HG02678 (cell line): ENCODE results near the gene ZFR.
"Not testable (repeated sequence)": the region's sequence is repeated elsewhere in the genome, so short reads cannot be mapped to it uniquely, and the experiment has no call there.

Experiments used
- ATAC-seq: cut with Tn5 transposase; IDR thresholded peaks from one replicate; pipeline ENCODE4 v1.9.1; 2021; ENCODE audit warnings: mild to moderate bottlenecking, moderate library complexity; ENCODE audit not compliant: unreplicated experiment

The ZFR gene

DNA sequence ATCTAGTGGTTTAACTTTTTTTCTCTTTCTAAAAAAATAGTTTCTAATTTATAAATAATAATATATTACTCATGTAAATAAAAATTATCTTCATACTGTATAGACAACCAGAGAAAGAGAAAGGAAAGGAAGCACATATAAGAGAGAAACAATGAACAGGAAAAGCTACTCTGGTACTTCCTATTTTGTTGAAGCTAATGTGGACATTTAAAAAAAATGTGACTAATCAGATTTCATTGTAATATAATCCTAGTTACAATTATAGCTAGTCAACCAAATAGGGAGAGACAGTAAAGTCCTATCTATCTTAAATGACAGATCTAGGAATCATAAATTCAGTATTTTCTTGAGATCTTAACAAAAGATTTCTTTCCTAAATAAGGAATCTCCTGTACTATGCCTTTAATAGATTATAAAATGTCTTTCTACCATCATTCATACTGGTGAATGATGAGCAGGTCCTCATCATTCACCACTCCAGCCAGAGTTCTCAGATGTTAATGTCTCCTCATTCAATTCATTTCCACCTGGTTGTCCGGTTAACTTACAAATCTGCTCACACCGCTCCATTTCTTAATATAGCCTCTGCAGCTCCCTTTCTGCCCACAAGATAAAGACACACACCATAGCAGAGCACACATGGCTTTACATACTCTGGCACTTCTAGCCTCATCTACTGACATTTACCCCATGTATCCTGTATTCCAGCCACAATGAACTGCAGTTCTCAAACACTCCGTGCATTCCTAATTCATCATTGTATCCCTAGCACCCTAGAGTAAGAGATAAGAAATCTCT lies 30.9 kb downstream of the ZFR start:
- no peak for ATAC-seq

DNA sequence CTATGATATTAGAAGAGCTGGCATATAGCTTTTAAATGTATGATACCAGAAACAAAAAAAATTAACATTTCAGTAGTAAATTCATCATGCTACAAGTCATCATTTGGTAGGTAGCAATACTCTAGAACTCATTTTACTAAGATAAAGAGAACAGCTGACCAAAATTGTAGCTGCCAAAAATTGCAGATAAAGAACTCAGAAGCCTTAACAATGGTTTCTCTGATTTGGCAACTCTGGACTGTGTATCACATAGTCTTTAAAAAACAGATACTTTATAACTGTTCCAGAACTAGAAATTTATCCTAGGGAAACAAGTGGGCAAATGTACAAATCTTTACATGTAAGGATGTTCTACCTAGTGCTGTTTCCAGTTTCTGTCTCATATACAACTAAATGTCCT lies 33.9 kb downstream of the ZFR start:
- no peak for ATAC-seq

DNA sequence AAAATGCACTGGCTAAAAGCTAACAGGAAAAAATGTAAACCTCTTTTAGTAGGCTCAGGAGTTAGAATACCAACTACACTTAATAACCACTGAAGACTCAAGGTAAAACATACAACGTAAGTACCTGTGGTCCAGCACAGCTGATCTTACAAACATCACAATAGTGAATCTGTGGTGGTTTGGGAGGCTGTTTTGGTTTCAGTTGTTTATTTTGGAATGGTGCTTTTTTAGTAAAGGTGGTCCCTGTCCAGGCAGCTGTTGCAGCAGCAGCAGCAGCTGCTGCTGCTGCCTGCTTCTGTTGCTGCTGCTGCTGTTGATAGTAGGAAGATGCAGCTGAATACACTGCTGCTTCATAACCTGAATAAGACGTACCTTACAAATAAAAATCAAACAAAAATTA lies 37.9 kb downstream of the ZFR start:
- ATAC-seq, result peak; percentile 81

DNA sequence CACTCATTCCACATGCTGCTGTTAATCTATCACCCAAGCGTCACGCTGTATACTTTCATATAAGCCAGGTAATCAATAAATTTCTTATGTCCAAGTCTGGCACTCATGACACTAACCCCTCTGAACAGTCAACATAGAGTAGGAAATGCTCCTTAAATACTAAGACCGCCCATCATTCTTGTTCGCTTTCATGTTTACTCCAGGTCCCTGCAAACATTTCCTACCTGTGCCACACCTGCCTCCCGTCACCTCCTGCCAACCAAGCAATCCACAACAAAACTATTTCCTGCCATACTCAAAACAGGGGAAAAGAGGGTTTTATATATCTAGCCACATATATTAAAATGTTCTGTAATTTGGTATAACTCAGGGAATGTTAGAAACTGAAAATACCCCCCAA lies 39.0 kb downstream of the ZFR start:
- ATAC-seq, result no peak

DNA sequence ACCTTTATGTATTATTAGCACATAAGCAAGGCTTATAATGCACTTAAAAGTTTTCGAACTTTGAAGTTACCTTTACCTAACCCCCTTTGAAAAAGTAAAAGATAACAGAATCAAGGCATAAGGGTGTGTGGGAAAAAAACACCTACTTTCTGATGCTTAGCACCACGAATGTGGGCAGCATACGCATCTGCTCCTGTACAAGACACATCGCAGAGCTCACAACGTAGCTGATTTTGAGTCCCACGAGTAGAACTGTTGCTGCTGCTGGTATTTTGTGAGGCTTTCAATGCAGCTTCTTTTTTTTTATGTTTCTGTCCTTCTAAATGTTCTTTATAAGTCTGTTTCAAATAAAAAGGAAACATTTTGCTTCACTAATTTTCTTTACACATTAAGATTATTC lies 40.8 kb downstream of the ZFR start:
- no peak for ATAC-seq

DNA sequence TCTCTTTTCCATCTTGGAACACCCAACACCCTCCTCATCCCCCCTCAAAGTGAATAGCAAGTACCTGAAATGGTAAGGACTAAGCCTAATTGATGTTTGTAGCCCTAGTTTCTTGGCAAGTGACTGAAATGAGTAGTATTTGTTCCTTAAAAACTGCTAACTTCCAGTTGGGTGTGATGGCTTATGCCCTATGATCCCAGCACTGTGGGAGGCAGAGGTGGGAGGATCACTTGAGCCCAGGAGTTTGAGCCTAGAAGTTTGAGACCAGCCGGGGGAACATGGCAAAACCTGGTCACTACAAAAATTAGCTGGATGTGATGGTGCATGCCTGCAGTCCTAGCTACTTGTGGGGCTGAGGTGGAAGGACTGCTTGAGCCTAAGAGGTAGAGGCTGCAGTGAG lies 44.1 kb downstream of the ZFR start:
- ATAC-seq, result no peak

DNA sequence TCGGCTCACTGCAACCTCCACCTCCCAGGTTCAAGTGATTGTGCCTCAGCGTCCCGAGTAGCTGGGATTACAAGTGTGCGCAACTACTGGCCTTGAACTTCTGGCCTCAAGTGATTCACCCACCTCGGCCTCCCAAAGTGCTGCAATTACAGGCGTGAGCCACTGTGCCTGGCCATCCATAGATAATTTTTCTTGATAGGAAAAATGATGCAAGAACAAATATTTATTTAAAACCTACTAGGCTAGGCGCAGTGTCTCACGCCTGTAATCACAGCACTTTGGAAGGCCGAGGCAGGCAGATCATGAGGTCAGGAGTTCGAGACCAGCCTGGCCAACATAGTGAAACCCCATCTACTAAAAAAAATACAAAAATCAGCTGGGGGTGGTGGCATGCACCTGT lies 45.8 kb downstream of the ZFR start:
- not testable (repeated sequence) for ATAC-seq

DNA sequence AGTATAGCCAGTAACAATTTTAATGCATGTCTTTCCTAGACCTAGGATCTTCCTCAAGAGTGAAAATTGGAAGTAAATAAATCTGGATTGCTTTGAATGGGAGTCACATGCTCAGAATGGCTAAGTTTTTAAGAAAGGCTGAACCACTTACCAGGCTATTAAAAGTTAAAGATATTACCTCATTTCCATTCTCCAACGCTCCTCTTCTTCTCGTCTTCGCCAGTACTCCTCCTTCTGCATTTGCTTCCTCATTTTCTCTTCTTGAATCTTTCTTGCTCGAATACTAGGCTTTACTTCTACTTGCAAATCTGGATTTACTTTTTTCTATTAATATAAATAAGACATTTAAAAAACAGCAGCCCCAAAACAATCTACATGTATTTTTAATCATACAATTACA lies 49.6 kb downstream of the ZFR start:
- no peak for ATAC-seq

DNA sequence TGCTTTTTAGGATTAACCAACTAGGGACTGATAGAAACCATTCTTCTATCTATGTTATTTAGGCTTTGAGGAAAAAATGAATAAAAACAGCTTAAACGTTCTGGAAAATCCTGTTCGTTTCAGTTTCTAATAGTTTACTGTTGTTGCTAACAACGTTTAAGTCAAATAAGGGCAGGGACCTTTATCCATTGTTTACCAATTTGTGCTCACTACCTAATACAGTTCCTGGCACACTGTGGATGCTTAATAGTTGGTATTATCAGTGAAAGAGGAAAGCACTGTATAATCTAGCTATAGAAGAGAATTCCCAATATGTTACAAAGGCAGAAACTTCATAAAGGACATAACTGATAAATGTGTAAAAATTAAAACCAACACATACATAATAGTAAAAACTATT lies 52.5 kb downstream of the ZFR start:
- no peak for ATAC-seq

DNA sequence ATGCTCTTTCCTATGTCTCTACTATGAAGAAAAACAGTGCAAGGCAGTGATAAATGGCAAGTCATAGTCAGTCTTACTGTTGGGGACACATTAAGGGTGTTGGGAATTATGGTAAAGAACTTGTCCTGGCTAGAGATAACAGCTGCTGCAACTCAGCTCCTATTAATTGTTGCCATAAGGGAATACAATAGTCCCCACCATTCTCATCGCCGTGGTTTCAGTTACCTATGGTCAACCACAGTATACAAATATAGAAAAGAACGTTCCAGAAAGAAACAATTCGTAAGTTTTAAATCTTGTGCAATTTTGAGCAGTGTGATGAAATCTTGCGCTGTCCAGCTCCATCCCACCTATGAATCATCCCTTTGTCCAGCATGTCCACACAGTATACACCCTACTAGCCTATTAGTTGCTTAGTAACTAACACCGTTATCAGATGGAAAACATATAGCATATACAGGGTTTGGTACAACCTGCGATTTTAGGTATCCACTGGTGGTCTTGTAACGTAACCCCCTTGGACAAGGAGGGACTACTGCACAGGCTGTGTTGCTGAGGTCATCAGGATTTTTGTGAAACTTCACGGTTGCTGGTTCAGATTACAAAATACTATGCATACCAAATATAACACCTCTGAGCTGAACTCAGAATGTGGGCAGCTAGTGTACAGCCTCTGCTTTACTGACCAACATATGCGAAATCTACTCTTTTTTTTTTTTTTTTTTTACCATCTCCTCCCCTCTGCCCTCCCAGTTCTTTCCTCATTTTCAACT lies 53.5 kb downstream of the ZFR start:
- ATAC-seq, result no peak

DNA sequence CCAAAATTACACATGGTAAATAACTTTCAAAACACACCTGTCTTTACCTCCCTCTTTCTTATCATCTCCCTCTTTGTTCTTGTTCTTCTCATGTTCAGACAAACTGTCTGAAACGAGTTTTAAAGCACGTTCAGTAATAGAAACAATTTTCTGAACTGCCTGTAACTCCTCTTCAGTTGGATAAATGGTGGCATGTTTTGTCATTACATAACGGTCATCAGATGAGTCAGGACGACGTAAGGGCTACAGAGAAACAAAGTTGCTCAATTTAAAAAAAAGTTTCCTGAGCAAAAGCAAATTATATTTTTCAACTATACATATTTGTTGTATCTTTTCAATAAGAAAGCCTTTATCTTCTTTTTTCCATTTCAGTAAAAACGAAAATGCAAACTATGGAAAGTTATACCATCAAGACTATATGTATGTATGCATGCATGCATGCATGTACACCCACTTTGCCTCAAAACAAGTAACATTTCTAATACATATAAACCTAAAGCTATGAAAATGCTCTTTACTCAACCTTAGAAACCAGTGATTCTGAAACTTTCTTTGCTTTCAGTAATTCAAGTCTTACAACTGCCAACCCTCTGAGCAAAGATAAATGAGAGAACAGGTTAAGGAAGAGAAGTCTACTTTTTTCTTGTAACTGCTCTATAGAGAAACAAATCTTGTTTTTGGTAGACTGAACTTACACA lies 56.0 kb downstream of the ZFR start:
- no peak for ATAC-seq

DNA sequence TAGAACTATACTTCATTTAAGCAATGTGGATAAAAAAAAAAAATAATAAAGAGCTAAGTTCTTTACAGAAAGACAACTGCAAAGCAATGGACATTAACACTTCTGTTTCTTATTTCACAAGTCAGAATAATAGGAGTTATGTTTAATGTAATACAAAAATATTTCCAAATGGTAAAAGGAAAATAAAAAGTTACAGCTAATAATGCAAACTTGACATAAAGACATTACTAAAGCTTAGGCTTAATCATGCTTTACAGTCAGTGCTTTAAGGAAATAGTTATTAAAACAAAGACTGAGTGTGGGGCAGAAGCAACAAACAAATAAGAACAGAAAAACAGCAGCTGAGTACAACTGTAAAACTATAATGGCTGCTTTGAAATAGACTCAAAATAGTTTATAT lies 56.7 kb downstream of the ZFR start:
- ATAC-seq, result no peak

DNA sequence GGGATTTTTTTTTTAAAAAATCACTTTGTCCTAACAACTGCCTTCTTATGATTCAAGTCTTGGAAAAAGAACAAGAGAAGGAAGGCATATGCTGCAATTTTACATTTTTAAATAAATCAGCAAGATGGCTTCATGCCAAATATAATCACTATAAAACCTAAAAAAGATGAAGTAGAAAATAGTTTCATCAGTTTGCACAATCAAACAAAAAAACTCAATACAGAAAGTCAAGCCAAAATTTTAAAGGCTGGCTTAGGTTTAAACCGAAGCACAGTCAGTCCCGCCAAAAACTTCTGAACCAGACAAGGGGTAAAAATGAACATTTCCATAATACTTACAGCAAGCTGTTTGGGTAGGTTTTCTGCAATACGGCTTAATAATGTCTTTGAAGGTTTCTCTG lies 57.3 kb downstream of the ZFR start:
- ATAC-seq, result no peak

DNA sequence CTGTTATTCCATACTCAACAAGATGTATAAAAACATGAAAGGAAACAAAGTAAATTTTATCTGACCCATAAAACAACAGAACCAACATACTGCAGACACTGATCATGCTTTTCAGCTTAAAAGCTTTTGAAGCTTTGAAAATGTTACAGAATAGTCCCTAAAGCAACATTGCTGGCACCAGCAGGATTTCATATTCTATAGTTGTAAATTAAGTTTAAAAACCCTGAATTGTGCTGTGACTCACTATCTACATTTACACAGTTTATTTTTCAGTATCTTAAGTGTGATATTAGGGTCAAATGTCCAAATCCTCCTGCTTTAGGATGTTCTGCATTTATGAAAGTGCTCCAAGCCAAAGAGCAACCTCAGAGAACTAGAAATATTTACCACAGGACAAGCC lies 59.9 kb downstream of the ZFR start:
- no peak for ATAC-seq

DNA sequence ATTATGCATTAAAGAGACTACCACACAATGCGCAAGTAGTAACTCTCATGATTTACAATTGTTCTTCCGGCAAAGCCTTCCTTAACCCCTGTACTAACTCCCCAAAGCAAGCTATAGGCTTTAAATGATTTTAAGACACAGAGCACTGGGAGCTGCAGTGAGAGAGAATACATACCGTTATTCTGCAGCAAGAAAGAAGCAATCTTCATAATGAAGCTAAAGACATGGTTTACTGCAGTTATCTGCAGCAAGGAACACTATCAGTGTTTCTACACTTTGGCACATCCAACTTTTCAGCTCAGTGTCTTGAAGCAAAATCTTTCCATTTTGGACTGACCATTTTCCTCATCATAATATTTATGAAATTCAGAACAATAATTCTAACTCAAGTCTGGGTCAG lies 61.0 kb downstream of the ZFR start:
- no peak for ATAC-seq

DNA sequence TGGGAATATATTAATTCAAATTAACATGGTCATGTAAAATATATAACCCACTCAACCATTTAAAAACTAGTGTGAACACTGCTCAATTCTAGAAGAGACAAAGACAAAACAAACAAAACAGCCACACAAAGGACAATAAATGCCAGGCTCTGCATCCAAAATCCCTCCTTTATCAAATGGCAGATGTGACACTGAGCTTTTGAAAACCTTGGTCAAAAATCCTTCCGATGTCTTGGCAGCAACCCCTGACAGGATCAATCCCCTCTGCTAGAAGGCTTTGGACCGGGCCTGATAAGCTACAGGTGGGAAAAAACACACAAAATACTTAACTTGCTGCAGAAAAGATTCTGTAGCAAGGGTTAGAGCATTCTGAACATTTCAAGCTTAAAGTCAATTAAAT lies 61.5 kb downstream of the ZFR start:
- ATAC-seq, result no peak

DNA sequence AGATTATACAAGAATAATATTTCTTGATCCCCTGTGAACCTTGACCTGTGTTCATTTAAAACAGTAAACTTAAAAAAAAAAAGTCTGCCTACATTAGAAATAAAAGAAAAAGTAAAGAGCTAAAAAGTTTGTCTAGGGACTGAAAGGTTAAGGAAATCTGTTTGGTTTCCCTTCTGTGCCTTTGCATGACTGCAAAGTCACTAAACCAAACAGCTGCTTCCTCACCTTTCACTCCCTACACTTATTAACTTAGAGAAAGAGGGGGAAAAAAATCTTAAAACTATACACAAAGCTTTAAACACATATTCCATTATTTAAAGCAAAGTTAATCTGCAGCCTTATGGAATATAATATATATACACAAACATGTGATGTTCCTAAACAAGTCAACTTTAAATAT lies 65.1 kb downstream of the ZFR start:
- no peak for ATAC-seq

DNA sequence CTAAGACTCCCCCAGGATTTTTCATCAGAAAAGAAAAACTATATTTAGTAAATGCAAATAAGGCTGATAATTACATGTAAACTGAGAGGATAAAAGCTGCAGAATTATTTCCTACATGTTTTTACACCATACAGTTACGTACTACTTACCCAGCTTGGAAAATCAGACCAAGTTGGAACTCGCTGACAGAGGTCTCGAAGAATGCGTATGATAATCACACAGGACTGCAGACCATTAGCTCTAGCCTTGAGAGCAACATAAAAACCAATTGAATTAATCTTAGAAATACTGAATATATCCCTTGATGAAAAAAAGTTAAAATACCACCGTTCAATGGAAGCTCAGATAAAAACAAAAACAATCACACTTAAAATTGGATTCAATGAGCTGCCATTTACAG lies 65.6 kb downstream of the ZFR start:
- no peak for ATAC-seq

DNA sequence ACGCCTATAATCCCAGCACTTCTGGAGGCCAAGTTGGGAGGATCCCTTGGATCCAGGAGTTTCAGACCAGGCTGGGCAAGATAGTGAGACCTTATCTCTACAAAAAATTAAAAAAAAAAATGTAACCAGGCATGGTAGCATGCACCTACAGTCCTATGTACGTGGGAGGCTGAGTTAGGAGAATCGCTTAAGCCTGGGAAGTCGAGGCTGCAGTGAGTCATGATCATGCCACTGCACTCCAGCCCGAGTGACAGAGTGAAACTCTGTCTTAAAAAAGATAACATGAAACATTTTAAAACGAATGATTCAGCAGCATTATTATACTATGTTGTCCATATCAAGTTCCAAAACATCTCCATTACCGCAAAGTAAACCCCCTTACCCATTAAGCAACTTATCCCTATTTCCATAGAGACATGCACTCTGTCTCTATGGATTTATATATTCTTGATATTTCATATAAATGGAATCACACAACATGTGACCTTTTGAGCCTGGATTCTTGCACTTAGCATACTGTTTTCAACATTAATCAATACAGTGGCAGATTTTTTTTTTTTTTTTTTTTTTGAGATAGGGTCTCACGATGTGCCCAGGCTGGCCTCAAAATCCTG lies 74.9 kb downstream of the ZFR start:
- ATAC-seq, result no peak

DNA sequence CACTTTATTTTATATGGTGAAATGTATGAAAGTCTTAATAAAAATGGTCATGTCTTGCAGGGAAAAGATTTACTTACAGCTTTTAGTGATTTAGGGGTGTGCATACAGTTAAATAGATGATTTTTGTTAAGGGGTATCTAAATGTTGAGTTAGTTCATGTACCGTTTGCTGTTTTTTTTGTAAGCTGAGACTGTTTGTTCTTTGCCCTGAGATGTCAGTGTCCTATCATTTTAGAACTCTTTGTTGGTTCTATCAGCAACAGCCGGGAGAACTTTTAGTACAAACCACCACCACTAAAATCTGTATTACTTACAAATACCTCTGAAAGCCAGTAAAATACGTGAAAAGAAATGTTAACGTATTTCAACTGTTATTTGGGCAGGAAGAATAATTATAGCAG lies 75.5 kb downstream of the ZFR start:
- ATAC-seq, result no peak

DNA sequence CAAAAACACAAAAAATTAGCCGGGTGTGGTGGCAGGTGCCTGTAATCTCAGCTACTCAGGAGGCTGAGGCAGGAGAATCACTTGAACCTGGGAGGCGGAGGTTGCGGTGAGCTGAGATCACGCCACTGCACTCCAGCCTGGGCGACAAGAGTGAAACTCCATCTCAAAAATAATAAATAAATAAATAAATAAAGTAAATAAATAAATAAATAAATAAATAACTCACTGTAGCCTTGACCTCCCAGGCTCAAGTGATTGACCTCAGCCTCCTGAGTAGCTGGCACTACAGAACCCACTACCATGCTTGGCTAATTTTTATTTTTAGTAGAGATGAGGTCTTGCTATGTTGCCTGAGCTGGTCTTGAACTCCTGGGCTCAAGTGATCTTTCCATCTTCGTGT lies 77.3 kb downstream of the ZFR start:
- not testable (repeated sequence) for ATAC-seq

DNA sequence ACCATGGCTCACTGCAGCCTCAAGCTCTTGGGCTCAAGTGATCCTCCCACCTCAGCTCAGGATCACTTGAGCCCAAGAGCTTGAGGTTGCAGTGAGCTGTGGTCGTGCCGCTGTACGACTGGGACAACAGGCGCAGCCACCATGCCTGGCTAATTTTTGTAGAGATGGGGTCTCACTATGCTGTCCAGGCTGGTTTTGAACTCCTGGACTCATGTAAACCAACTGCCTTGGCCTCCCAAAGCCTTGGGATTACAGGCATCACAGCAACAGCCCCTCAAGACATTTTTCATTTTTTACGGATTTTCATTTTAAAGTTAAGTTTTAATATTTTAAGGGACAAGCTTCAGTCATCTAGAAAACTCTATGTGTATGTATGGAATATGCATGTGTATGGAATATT lies 78.9 kb downstream of the ZFR start:
- ATAC-seq, result no peak
